ENCODE measurements around the gene COG7. TPM values are rescaled to one million over a fixed set of nuclear protein-coding genes. Genes with fewer than 3 reads are reported as not detected.
A peak's percentile ranks its signal among the peaks of the same experiment; 100 is the strongest.

Gene COG7
- total RNA-seq, 1 experiment from 2014 or later, result 22.6 TPM

DNA sequence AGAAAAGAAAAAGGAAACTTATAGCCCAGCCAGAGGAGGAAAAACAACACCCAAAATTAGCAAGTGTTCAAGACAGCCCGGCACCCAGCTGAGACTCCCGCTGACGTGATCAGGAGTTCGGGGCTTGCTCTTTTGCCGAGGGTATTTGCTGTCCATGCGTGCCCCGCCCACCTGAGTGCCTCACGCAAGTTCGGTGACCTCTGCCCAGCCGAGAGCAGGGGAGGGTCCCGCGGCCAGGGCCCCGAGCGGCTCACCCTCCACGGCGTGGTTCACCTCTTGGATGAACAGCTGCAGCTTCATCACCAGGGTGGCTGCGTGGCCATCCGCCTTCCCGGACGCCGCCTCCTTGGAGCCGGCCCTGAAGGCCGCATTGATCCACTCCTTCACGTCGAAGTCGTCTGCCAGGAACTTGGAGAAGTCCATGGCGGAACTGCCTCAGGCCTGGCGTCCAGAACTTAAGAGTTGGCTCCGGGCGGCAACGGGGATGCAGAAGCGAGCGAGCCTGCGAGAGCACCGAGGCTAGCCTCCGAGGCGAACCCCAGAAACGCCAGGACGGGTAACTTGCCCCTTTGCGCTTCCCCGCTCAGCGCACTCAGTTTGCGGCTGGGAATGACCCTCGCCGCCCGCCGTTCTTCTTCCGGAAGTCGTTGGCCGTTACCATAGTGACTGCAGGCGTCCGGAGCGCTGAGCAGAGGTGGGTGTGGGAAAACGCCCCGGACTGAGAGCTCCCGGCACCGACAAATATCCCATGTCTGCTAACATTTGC lies at the start of gene COG7 (continued):
- TF ChIP-seq, protein P1, sequence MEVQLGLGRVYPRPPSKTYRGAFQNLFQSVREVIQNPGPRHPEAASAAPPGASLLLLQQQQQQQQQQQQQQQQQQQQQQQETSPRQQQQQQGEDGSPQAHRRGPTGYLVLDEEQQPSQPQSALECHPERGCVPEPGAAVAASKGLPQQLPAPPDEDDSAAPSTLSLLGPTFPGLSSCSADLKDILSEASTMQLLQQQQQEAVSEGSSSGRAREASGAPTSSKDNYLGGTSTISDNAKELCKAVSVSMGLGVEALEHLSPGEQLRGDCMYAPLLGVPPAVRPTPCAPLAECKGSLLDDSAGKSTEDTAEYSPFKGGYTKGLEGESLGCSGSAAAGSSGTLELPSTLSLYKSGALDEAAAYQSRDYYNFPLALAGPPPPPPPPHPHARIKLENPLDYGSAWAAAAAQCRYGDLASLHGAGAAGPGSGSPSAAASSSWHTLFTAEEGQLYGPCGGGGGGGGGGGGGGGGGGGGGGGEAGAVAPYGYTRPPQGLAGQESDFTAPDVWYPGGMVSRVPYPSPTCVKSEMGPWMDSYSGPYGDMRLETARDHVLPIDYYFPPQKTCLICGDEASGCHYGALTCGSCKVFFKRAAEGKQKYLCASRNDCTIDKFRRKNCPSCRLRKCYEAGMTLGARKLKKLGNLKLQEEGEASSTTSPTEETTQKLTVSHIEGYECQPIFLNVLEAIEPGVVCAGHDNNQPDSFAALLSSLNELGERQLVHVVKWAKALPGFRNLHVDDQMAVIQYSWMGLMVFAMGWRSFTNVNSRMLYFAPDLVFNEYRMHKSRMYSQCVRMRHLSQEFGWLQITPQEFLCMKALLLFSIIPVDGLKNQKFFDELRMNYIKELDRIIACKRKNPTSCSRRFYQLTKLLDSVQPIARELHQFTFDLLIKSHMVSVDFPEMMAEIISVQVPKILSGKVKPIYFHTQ (CRISPR knock-in tag; IDR thresholded peaks at IDR 0.05), result no peak
- TF ChIP-seq ZNF232 (CRISPR knock-in tag; IDR thresholded peaks at IDR 0.05) (0 out of 2 replicates have a peak, but pooled peaks have one; percentile 65), TEAD4 (CRISPR knock-in tag; IDR thresholded peaks at IDR 0.05) (no peak), CBFB (CRISPR knock-in tag; IDR thresholded peaks at IDR 0.05; ENCODE audit: low read depth) (no peak), ESRRA (CRISPR knock-in tag; IDR thresholded peaks at IDR 0.05; ENCODE audit: borderline replicate concordance) (peak; percentile 53; the same call in 1 of the 2 replicates), ZNF423 (CRISPR knock-in tag; IDR thresholded peaks at IDR 0.05) (no peak), ELF4 (CRISPR knock-in tag; IDR thresholded peaks at IDR 0.05; ENCODE audit: low read depth) (no peak), MYBL2 (CRISPR knock-in tag; IDR thresholded peaks at IDR 0.05) (peak; percentile 80; the same call in 1 of the 2 replicates), ZNF671 (CRISPR knock-in tag; IDR thresholded peaks at IDR 0.05) (no peak), NR2C2 (CRISPR knock-in tag; IDR thresholded peaks at IDR 0.05) (no peak), SP1 (CRISPR knock-in tag; conservative IDR thresholded peaks at IDR 0.05) (peak; percentile 80), FOXK1 (CRISPR knock-in tag; IDR thresholded peaks at IDR 0.05) (peak; percentile 56), KAT7 (CRISPR knock-in tag; IDR thresholded peaks at IDR 0.05; ENCODE audit: borderline replicate concordance) (peak; percentile 28; the same call in 1 of the 2 replicates), ETV6 (CRISPR knock-in tag; IDR thresholded peaks at IDR 0.05) (peak; percentile 82)
- TF ChIP-seq, protein P2, sequence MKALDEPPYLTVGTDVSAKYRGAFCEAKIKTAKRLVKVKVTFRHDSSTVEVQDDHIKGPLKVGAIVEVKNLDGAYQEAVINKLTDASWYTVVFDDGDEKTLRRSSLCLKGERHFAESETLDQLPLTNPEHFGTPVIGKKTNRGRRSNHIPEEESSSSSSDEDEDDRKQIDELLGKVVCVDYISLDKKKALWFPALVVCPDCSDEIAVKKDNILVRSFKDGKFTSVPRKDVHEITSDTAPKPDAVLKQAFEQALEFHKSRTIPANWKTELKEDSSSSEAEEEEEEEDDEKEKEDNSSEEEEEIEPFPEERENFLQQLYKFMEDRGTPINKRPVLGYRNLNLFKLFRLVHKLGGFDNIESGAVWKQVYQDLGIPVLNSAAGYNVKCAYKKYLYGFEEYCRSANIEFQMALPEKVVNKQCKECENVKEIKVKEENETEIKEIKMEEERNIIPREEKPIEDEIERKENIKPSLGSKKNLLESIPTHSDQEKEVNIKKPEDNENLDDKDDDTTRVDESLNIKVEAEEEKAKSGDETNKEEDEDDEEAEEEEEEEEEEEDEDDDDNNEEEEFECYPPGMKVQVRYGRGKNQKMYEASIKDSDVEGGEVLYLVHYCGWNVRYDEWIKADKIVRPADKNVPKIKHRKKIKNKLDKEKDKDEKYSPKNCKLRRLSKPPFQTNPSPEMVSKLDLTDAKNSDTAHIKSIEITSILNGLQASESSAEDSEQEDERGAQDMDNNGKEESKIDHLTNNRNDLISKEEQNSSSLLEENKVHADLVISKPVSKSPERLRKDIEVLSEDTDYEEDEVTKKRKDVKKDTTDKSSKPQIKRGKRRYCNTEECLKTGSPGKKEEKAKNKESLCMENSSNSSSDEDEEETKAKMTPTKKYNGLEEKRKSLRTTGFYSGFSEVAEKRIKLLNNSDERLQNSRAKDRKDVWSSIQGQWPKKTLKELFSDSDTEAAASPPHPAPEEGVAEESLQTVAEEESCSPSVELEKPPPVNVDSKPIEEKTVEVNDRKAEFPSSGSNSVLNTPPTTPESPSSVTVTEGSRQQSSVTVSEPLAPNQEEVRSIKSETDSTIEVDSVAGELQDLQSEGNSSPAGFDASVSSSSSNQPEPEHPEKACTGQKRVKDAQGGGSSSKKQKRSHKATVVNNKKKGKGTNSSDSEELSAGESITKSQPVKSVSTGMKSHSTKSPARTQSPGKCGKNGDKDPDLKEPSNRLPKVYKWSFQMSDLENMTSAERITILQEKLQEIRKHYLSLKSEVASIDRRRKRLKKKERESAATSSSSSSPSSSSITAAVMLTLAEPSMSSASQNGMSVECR (CRISPR knock-in tag; IDR thresholded peaks at IDR 0.05; ENCODE audit: borderline replicate concordance), result peak; percentile 89; the same call in 1 of the 2 replicates
- TF ChIP-seq, protein P3, sequence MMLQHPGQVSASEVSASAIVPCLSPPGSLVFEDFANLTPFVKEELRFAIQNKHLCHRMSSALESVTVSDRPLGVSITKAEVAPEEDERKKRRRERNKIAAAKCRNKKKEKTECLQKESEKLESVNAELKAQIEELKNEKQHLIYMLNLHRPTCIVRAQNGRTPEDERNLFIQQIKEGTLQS (CRISPR knock-in tag; conservative IDR thresholded peaks at IDR 0.05), result no peak
- TF ChIP-seq, protein P4, sequence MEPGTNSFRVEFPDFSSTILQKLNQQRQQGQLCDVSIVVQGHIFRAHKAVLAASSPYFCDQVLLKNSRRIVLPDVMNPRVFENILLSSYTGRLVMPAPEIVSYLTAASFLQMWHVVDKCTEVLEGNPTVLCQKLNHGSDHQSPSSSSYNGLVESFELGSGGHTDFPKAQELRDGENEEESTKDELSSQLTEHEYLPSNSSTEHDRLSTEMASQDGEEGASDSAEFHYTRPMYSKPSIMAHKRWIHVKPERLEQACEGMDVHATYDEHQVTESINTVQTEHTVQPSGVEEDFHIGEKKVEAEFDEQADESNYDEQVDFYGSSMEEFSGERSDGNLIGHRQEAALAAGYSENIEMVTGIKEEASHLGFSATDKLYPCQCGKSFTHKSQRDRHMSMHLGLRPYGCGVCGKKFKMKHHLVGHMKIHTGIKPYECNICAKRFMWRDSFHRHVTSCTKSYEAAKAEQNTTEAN (CRISPR knock-in tag; IDR thresholded peaks at IDR 0.05), result peak; percentile 63; the same call in 1 of the 2 replicates
- TF ChIP-seq, protein P5, sequence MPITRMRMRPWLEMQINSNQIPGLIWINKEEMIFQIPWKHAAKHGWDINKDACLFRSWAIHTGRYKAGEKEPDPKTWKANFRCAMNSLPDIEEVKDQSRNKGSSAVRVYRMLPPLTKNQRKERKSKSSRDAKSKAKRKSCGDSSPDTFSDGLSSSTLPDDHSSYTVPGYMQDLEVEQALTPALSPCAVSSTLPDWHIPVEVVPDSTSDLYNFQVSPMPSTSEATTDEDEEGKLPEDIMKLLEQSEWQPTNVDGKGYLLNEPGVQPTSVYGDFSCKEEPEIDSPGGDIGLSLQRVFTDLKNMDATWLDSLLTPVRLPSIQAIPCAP (CRISPR knock-in tag; IDR thresholded peaks at IDR 0.05), result 0 out of 2 replicates have a peak, but pooled peaks have one; percentile 67
